Lung (tissue), 12 donors: ENCODE results near the gene XPC. TPM values are rescaled to one million over a fixed set of nuclear protein-coding genes. Genes with fewer than 3 reads are reported as not detected.

Experiments
- ATAC-seq: fragments of 200-7000 bp; cut with Tn5 transposase; one replicate; pipeline ENCODE4 v1.9.1; 2020; ENCODE audit warnings: moderate number of reproducible peaks; ENCODE audit not compliant: insufficient read depth, low FRiP score
- DNase-seq, 3 donors: peaks; one replicate each; pipeline ENCODE4 v3.0.0-alpha.2; 2013 to 2017
- H3K27ac ChIP-seq, 2 donors: one replicate each; pipeline ENCODE4 v1.5.1; 2013; ENCODE audit warnings: mild to moderate bottlenecking in 2 of 2, moderate library complexity in 2 of 2, control low read depth in 1 of 2, inconsistent platforms in 1 of 2, low read depth in 1 of 2, low read length in 1 of 2
- H3K27me3 ChIP-seq, 3 donors: one replicate each; pipeline ENCODE4 v1.5.1; 2013; ENCODE audit warnings: low read length in 2 of 3; ENCODE audit not compliant: control insufficient read depth in 3 of 3, insufficient read depth in 3 of 3
- H3K36me3 ChIP-seq, 4 donors: one replicate each; pipeline ENCODE4 v1.5.1; 2013; ENCODE audit warnings: low read length in 4 of 4, mild to moderate bottlenecking in 1 of 4, moderate library complexity in 1 of 4; ENCODE audit not compliant: control insufficient read depth in 4 of 4, insufficient read depth in 4 of 4
- H3K4me1 ChIP-seq, 5 donors: one replicate each; pipeline ENCODE4 v1.5.1; 2013; ENCODE audit warnings: low read length in 5 of 5, mild to moderate bottlenecking in 2 of 5, moderate library complexity in 1 of 5; ENCODE audit not compliant: control insufficient read depth in 5 of 5, insufficient read depth in 5 of 5
- H3K4me3 ChIP-seq: one replicate; pipeline ENCODE4 v1.5.1; 2013; ENCODE audit warnings: mild to moderate bottlenecking, control low read depth, moderate library complexity
- H3K9ac ChIP-seq, 2 donors: one replicate each; pipeline ENCODE4 v1.5.1; 2013; ENCODE audit warnings: low read length in 2 of 2, control low read depth in 1 of 2; ENCODE audit not compliant: insufficient read depth in 1 of 2
- H3K9me3 ChIP-seq, 4 donors: one replicate each; pipeline ENCODE4 v1.5.1; 2013; ENCODE audit warnings: low read length in 3 of 4, mild to moderate bottlenecking in 1 of 4, moderate library complexity in 1 of 4; ENCODE audit not compliant: control insufficient read depth in 4 of 4, insufficient read depth in 3 of 4
- WGBS, 2 donors: extraction: QIAGEN DNeasy Blood & Tissue Kit; methylation state at CpG; one replicate each; pipeline ENCODE4 v1.1.7; 2013; 5-methylcytosine and 5-hydroxymethylcytosine counted together
- polyA plus RNA-seq, 2 donors: library from polyadenylated mRNA; stranded (reverse); fragments of 200-250 nt; gene quantifications; one replicate each; pipeline ENCODE4 v1.2.1, GENCODE V29; 2013
- total RNA-seq, 2 donors: library from RNA; depleted of rRNA in 1 of 2; stranded (reverse); fragments of >200 nt in 1 of 2; gene quantifications; one replicate each; pipeline ENCODE4 v1.2.1, GENCODE V29; 2014 to 2021
- TF ChIP-seq, protein P1 (sequence below): IDR thresholded peaks from 2 replicates; pipeline ENCODE4 v1.5.1; 2012; ENCODE audit warnings: mild to moderate bottlenecking; ENCODE audit errors: control extremely low read depth, extremely low read depth
- donor health status: control.
- donor health status: control.
- donor health status: Bipolar disorder and iron deficiency.
- donor health status: healthy.
- donor health status: DM: yes; HTN: yes; CAD: no.

XPC gene
- total and polyA plus RNA-seq, 4 donors = 16.4 to 31.9 (median 23.7) TPM

DNA sequence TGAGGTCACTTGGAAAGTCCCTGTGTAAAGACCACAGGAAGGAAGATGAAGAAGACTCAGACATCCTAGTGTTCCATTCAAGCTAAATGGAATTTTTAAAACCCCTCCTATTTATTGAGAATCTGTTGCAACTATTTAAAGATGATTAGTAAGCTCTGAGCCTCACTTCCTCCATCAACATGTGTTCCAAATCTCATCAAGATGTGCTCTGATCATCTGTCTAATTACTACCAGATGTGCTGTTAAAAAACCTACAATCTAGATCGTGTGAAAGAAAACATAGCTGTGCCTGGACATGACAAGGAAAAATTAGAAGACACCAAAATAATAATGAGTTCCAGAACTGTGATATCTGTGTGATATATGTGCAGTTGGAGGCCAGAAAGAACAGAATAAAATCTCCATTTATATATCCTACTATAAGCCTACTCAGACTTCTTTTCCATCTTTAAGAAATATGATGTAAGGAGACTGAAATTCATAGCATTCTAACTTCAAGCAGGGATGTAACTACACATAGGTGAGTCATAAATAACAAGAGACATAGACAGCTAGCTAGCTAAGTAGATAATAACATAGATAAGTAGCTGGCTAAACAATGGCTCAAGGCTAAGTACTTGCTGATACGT lies 7.8 kb downstream of the XPC start:
- TF ChIP-seq, protein P1, sequence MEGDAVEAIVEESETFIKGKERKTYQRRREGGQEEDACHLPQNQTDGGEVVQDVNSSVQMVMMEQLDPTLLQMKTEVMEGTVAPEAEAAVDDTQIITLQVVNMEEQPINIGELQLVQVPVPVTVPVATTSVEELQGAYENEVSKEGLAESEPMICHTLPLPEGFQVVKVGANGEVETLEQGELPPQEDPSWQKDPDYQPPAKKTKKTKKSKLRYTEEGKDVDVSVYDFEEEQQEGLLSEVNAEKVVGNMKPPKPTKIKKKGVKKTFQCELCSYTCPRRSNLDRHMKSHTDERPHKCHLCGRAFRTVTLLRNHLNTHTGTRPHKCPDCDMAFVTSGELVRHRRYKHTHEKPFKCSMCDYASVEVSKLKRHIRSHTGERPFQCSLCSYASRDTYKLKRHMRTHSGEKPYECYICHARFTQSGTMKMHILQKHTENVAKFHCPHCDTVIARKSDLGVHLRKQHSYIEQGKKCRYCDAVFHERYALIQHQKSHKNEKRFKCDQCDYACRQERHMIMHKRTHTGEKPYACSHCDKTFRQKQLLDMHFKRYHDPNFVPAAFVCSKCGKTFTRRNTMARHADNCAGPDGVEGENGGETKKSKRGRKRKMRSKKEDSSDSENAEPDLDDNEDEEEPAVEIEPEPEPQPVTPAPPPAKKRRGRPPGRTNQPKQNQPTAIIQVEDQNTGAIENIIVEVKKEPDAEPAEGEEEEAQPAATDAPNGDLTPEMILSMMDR = no peak
- no peak overlapping the region for H3K4me3 ChIP-seq
- peaks cover 35 to 61% (median 43%) of the 10 kb centered on the region in 4 donors for H3K36me3 ChIP-seq
- peaks cover 0 to under 1% (median 0%) of the 10 kb centered on the region in 5 donors for H3K4me1 ChIP-seq
- WGBS, 2 donors = 87 to 93% methylated on average over 2 of the region's 2 CpGs
- H3K27me3 ChIP-seq = no peaks in the 10 kb centered on the region
- ATAC-seq (no peak), DNase-seq (no peak)
- no peaks in the 10 kb centered on the region for H3K9me3 ChIP-seq
- H3K9ac ChIP-seq = no peak overlapping the region
- no peak overlapping the region for H3K27ac ChIP-seq

DNA sequence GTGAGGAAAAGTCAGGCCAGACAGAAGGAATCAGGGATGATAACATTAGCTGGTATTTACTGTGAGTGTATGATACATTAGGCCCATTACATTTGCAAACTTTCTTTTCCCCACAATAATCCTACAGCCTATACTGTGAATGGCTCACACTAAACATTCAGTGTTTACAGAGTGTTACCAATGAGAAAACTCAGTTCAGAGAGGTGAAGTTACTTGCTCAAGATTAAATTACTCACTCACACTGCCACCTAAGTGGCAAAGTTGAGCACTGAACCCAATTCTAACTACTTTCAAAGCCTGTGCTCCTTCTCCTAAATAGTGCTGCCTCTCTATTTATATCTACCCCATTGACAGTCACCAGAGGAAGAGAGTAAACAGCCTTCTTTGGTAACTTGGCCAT lies 8.5 kb downstream of the XPC start:
- Histone ChIP-seq H3K4me3 (no peak overlapping the region), H3K9ac (no peak overlapping the region), H3K36me3 (peaks cover 42 to 65% (median 50%) of the 10 kb centered on the region in 4 donors), H3K4me1 (no peaks in the 10 kb centered on the region), H3K27me3 (no peaks in the 10 kb centered on the region), H3K27ac (no peak overlapping the region), H3K9me3 (no peaks in the 10 kb centered on the region)
- no peak for ATAC-seq
- TF ChIP-seq, protein P1 = no peak
- no peak for DNase-seq

DNA sequence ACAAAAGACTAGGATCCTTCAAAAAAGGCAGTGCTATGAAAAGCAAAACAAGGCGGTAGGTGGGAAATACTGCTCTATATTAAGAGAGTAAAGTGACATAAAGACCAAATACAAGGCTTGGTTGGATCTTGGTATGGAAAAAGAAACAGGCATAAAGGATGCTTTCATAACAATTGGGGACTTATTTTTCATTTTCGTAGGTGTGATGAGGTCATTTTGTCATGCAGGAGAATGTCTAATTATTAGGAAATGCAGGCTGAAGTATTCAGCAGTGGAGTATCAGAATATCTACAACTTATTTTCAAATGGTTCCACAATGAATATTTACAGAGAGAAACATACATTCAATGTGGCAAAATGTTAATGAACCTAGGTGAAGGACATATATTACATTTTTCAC lies 9.0 kb downstream of the XPC start:
- Histone ChIP-seq H3K4me1 (no peaks in the 10 kb centered on the region), H3K4me3 (no peak overlapping the region), H3K36me3 (peaks cover 46 to 70% (median 54%) of the 10 kb centered on the region in 4 donors), H3K27ac (no peak overlapping the region), H3K9ac (no peak overlapping the region), H3K9me3 (no peaks in the 10 kb centered on the region), H3K27me3 (no peaks in the 10 kb centered on the region)
- ATAC-seq (no peak), DNase-seq (no peak)
- 93 to 98% methylated on average over 2 of the region's 2 CpGs for whole genome bisulfite sequencing, 2 donors
- TF ChIP-seq, protein P1 = no peak
